HG02798 (cell line): ENCODE measurements around the gene NEGR1.

Source experiments
- ATAC-seq: cut with Tn5 transposase; IDR thresholded peaks from one replicate; pipeline ENCODE4 v1.9.1; 2021; ENCODE audit warnings: mild to moderate bottlenecking; ENCODE audit not compliant: unreplicated experiment, poor library complexity

NEGR1 gene

DNA sequence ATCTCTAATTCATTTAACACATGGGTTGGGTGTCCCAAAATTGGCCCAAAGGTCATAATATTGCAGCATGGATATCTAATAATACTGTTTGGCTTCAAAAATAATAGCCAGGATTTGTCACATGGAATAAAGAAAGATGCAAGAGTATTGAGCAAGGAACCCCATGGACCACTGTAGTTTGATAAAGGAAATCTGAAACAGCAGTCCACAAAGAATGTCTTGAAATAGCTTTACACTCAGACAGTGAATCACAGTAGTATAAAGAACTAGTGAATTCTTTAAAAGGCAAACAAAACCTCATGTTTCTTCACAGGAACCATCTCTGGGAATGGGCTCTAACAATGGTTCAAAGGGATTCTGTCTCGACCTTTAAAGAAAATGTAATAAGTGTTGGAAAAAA is 625.4 kb downstream of the NEGR1 start:
- no peak for ATAC-seq

DNA sequence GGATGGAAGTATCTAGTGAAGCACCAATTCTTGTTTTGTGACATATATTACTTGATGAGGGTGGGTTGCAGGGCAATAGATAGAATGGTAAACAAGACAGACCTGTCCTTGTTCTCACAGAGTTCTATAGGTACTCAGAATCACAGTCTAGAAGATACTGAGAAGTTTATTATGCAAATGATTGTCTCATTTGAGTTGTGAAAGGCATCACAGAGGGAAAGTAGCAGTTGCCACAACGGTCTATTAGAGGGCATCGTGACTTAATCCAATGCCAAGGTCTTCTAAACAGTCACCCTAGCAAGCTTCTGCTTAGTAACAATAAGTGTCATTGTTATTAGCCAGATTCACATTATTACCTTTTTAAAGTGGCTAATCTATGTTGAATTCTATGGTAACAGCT is 626.7 kb downstream of the NEGR1 start:
- ATAC-seq: no peak

GRCh38 chr1:71653952-71654351 is 628.4 kb downstream of the NEGR1 start:
- no peak for ATAC-seq

GRCh38 chr1:71651214-71651613 is 631.1 kb downstream of the NEGR1 start:
- no peak for ATAC-seq

- no peak for ATAC-seq
These were observed 632.2 kb downstream of the NEGR1 start for GRCh38 chr1:71650119-71650518.

DNA sequence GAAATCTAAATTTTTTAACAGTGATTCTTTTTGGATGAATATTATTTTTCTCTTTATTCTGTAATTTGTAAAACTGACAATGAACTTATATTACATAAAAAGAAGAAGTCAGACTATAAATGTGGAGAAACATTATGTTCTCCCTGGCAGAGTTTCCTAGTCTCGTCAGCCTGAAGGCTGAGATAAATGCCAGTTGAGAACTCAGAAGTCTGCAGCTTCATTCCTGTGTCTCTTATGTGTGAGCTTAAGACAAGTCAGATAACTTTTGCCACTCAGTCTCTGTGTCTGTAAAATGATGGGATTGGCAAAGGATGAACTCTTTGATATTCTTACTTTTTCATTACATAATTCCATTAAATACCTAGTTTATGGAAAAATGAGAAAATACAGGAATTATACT is 632.7 kb downstream of the NEGR1 start:
- no peak for ATAC-seq

DNA sequence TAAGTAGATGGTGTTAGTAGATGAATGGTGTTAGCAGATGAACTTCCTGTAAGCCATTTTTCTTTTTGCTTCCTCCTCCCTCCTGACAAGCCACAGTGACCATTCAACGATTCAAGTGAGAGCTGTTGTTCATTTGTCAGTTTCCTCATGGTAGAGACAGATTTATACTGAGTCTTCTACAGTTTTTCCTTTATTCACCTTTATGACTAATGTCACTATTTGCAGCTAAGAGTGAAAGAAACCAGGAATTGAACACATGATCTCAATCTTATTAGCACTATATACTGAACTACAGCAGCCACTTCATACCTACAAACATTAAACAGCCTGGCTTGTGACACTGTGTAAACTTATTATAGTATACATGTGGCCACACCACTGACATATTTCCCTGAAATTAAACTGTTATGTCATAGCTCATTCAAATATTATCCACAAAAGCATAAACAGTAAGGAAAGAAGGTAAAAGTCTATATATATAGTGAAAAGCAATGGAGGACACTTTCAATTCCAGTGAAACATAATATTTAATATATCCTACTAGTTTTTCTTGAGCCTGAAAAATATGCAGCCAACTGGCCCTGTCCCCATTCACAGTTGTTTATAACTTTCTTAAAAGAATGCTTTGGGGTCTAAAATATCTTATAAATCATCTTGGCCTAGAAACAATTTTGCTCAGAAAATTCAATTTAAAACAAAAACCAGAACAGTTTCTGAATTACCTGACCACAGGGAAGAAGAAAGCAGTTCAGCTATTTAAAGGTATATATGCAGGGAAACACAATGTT is 634.6 kb downstream of the NEGR1 start:
- no peak for ATAC-seq

- no peak for ATAC-seq
These were observed 637.3 kb downstream of the NEGR1 start for GRCh38 chr1:71645015-71645414.

GRCh38 chr1:71641903-71642302 is 640.4 kb downstream of the NEGR1 start:
- no peak for ATAC-seq

DNA sequence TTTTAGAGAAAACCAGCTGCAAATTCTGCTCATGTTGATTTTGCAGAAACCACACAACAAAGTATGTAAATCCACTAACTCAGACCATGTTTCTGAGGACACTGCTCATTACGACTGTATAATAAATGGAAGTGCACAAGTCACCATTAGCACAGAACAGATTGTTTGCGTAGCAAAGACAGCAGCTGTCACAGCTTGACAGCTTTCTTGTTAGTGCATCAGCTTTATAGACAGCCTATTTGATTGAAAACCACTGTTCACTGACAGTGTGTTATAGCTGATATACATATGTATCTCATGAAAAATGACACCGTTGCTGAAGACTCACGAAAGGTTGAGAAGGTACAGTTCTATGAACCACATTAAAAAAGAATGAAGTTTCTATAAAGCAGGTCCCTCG is 641.3 kb downstream of the NEGR1 start:
- no peak for ATAC-seq

DNA sequence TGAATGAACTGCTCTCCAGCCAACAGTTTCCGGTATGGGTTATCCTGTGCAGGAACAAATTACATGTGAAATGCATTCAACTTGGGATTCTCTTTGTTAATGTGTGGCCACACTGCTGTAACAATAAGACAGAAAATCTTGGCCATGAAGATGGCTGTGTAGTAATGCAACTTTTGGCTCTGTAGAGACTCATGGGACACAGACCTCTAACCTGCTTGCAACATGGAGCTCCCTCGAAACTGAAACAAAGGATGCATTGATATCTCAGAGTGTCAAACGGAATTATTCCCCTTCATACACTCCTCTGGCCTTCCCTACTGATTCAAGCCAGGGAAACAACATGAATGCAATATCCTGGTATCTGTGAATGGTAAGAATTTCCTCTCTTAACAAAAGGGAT is 642.2 kb downstream of the NEGR1 start:
- no peak for ATAC-seq

DNA sequence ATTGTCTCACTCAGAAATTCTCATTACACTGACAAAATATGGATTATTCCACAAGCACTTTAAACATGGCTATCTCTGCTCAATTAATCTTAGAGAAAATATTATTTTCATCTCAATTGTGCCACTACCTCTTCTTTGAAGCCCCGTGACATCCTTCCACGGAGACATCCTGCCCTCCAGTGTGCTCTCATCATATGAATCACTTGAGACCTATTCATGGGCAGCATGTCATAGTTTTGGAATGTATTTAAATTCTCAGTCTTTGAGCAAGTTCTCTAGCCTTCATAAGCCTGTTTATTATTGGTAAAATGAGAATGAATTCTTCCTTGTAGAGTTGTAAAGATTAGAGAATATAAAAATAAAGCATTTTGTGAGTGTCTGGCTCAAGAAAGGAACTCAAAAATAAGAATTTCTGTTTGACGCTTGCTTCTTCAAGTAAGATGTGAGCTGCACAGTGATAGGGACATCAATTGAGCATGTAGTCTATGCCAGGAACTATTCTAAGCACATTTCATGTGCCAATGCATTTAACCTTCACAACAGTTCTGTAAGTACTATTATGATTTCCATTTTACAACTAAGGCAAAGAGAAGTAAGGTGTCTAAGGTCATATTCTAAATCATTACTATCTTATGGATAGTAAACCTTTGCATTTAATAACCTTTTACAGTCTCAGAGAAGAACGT is 644.1 kb downstream of the NEGR1 start:
- ATAC-seq: no peak

DNA sequence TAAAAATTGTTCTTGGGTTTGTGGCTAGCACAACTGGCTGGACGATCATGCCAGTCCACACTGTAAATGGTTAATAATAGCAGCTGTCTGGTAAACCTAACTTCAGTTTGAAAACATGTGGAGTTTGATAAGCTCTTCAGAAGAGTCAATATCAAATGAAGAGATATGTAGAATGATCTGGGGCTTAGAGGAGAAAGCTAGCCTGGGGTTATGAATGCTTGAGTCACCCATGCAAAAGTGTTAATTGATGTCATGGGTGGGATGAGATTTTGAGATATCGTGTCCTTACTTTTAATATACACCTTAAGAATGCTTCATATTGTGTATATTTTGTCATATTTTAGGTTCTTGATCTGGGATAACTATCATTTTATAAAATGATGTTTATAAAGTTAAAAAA is 646.8 kb downstream of the NEGR1 start:
- no peak for ATAC-seq

GRCh38 chr1:71634159-71634558 is 648.2 kb downstream of the NEGR1 start:
- no peak for ATAC-seq

DNA sequence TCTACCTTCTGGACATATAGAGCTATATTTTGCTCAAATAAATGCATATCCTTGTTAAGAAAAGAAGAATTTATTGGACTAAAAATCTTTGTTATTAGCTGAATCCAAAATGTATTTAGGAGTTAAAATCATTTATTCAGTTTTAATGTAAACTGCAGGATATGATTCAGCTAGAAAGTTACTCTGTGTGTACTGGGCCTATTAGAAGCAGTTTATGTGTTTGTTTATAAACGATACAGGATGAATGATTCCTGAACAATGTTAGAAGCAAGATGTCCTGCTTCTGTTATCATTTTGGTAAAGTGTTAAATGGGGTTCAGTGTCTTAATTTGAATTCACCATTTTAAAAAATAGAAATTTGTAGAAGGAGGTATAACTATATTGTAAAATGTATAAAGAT is 652.3 kb downstream of the NEGR1 start:
- no peak for ATAC-seq

DNA sequence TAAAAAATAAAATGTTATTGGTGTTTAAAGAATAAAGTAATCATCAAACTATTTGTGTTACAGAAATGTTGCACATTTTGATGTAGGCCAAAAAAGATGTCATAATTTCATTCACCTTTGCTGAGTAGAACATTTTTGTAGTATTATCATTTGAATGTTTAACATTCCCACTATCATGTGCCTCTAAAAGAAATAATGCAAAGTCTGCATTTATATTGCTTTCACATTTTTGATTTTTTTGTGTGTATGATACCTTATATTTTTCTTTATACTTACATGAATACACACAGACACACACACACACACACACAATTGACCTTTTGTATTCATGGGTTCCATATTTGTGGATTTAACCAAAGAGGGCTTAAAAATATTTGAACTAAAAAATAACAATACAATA is 657.3 kb downstream of the NEGR1 start:
- no peak for ATAC-seq

DNA sequence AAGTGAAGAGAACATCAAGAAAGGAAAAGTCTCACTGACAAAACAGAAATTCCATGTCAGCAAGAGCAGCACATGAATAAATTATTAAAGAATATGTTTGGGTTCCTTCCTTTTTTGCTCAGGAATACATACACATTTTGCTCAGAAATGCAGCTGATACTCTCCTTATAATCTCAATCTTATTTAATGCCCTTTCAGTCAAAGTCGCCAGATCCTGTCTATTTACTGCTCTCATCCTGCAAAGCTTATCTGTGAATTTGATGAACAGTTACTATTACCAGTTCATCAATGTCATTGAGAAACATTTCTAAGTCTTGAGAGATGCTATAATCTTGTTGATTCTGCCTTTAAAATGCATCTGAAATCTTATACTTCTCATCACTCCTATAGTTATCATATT is 658.5 kb downstream of the NEGR1 start:
- no peak for ATAC-seq

- ATAC-seq: no peak
These were observed 660.6 kb downstream of the NEGR1 start for GRCh38 chr1:71621785-71622184.

GRCh38 chr1:71618766-71619530 is 663.4 kb downstream of the NEGR1 start:
- no peak for ATAC-seq

DNA sequence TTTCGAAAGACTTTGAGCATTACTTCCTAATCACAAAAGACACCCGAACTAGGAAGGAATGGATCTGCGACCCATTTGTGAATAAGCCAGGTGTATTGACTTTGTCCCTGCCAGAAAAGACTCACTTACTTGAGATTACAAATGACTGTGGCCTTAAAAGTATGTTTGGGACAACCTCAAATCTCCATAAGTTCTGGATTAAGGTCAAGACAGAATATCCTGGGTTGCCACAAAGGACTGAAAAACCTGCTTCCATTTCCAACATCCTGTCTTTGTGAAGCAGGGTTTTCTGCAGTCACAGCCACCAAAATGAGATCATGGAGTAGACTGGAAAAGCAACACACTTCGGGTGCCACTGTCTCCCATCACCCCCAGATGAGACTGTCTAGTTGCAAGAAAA is 664.1 kb downstream of the NEGR1 start:
- ATAC-seq: no peak

DNA sequence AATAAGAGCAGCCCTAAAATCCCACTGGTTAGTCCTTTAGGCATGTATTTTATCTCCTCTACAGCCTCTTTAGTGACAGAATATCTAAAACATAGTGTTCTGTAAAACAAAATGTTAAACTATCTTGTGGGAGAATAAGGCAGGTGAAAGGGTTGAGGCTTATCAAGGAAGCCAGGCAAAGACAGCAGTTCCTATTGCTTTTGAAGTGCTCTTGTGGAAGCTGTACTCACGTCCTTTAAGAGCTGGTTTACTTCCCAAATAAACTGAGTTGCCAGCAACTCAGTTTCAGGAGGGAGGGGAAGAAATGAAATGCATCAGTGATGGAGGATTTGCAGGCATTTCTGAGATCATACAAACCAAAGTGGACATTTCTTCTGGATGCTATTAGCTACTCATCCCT is 671.9 kb downstream of the NEGR1 start:
- ATAC-seq: no peak
